ENCODE measurements around the gene KCNQ2.
A peak's percentile ranks its signal among the peaks of the same experiment; 100 is the strongest.

The KCNQ2 gene

GRCh38 chr20:63471981-63472831 is at the start of gene KCNQ2:
Gene KCNQ2, minus strand, starts transcription at chr20:63472655. Its CDS starts 192 bp downstream, at chr20:63472463.
- DNase-seq: no peak

- DNase-seq: no peak
Observed at GRCh38 chr20:63521602-63522001, 49.1 kb upstream of the KCNQ2 start.

GRCh38 chr20:63520934-63521601 is 48.6 kb upstream of the KCNQ2 start:
- no peak for DNase-seq

DNA sequence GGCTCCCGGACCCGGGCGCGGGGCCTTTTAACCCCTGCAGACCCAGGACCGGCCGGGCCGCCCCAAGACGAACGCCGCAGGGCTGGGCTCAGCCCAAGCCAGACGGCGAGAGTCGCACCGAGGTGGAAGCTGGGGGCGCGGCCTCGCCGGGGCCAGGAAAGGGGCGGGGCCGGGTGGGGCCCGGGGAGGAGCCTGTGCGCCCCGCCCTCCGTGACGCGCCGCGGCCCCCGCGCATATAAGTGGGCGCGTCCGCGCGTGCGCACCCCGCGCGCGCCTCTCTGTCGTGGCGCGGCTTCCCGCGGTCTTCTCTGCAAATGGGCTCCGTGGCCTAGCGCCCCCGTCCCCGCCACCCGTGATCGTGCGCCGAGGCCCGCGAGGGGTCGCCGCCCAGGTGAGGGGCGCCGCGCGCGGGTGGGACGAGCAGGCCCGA is 48.1 kb upstream of the KCNQ2 start, which contains the start of gene PPDPF:
TSS of gene PPDPF (plus strand) at position 262 of the 430 bp plus-strand sequence. CDS start 544 bp downstream, outside the sequence.
- DNase-seq: peak; percentile 24

GRCh38 chr20:63519668-63520503 is 47.4 kb upstream of the KCNQ2 start:
- no peak for DNase-seq

DNA sequence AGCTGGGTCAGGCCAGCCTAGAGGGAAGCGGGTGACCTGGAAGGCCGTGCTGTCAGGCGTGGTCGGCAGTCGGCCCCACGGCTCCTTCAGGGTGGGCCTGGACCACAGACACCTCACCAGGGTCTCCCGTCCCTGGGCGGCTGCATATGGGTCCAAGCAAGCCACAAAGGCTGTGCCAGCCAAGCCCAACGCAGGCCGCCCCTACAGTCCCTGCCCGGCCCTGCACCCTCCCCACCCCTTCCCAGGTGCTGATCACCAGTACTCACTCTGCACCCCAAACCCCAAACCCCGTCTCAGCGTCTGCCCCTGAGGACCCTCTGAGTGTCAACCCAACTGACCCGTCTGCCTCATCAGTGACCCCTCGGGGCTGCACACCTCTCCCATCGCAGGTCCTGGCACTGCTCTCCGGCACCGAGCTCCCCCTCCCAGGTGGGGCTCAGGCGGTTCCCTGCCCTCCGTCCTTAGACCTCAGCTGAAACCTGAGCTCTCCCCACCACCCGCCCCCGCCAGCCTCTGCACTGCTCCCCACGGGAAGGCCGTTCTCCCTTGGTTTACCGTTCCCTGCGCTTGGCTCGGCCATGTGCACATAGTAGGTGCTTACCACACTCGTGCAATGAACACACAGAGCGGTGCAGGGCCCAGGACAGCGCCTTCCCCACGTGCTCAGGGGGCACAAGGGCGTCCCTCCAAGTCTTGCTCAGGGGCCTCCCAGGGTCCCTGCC is 46.7 kb upstream of the KCNQ2 start:
- no peak for DNase-seq

DNA sequence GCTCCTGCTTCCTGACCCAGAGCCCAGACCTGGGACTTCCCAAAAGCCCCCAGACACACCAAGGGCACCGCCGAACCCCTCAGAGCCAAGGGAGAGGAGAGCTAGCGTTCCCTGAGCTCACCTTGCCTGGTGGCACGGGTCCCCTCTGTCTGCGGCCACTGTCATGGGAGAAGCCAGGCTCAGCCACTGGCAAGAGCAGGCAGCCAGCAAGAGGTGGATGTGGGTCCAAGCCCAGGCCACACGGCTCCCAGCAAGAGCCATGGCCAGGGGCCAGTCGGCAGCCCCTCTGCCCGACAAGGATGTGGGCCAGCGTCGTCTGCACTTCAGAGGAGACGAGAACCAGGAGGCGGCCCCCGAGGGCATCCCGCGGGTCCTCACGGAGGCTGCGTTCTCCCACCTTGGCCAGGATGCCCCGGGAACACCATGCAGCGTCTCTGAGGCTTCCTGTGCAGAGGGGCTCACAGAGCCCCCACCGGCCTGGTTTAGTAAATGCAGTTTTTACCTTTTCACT is 46.0 kb upstream of the KCNQ2 start:
- no peak for DNase-seq

DNA sequence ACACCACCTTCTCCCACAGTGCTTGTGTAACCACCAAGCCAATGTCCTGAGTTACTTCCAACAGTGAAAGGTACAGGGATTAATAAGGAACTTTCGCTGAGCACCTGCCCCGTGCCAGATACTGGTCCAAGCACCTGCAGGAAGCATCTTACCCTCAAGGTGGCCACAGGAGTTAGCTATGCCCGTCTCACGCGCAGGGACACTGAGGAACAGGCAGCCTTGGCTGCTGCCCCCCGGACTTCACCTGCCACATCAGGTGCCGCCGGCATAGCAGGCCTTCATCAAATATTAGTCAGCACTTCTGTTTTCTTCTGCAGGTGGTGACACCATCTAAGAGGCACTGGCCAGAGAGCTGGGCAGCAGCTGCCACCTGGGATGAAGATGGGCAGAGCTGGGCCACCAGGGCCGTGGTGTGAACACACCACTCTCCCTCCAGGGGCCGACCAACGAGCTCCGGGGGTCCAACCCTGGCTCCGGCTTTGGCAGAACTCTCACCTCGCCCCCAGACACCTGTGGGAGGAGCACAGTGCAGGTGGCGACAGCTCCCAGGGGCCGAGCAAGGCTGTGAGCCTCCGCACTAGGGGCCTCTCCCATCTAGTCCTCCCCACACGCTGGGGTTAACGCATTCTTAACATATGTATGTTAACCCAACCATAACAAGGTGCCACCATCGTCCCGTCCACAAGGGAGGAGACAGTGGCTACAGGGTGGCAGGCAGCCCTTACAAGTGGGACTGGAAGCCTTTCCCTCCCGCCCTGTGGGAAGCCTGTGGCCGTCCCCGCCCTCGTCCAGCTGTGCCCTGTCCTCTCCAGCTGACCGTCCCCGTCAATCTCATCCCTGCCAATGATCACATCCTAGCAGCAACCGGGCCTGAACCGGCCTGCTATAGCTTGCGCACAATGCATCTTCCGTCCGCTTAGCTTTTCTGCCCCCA is 45.2 kb upstream of the KCNQ2 start:
- no peak for DNase-seq

GRCh38 chr20:63514520-63514919 is 42.1 kb upstream of the KCNQ2 start:
- DNase-seq: peak; percentile 86

DNA sequence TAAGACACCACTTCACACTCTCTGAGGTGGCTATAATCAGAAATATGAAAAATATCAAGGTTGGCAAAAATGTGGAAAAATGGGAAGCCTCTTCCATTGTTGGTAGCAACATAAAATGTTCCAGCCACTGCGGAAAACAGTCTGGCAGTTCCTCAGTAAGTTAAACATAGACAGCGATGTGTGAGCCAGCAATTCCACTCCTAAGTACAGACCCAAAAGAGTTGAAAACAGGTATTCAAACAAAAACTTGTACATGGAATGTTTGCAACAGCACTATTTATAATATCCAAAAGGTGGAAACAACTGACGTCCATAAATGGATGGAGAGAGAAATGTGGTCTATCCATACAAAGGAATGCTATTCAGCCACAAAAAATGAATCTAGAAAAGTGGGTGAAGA is 40.8 kb upstream of the KCNQ2 start:
- no peak for DNase-seq

DNA sequence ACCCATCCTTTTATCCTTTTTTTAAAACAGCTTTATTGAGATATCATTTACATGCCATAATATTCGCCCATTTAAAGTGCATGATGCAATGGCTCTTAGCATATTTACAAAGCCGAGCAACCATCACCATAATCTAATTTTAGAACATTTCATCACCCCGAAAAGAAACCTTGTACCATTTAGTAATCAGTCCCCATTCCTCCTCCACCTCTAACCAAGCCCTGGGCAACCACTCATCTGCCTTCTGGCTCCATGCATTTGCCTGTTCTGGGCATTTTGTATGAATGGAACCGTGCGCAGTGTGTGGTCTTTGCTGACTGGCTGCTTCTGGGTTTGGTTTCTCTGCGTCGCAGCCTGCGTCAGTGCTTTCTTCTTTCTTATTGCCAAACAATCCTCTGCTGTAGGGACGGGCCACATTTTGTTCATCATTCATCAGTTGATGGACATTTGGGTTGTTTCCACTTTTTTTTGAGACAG is 36.7 kb upstream of the KCNQ2 start:
- no peak for DNase-seq

DNA sequence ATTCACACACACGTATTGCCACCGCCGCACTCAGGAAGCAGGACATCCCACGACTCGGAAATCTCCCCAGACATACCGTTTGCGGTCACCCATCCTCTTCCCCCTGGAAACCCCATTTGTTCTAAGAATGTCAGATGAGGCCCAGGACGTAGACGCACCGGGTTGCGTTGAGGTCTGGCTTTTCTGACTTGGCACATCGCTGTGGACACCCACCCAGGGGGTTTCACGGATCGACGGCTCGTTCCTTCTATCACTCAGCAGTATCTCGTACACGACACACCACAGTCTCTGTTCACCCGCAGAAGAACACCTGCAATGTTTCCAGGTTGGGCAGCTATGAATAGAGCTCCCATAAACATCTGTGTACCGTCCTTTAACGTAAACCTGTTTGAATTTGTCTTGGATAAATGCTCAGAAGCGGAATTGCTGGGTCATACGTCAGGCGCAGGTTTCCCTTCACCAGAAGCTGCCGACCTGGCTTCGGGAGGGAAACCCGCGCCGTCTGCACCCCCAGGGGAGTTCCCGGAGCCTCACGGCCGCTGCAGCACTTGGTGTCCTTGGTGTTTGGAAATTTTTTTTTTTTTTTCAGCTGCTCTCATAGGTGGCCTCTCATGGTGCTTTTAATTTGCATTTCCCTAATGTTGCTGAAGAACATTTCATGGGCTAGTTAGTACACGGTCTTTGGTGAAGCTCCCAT is 35.8 kb upstream of the KCNQ2 start:
- peak; percentile 31 for DNase-seq

DNA sequence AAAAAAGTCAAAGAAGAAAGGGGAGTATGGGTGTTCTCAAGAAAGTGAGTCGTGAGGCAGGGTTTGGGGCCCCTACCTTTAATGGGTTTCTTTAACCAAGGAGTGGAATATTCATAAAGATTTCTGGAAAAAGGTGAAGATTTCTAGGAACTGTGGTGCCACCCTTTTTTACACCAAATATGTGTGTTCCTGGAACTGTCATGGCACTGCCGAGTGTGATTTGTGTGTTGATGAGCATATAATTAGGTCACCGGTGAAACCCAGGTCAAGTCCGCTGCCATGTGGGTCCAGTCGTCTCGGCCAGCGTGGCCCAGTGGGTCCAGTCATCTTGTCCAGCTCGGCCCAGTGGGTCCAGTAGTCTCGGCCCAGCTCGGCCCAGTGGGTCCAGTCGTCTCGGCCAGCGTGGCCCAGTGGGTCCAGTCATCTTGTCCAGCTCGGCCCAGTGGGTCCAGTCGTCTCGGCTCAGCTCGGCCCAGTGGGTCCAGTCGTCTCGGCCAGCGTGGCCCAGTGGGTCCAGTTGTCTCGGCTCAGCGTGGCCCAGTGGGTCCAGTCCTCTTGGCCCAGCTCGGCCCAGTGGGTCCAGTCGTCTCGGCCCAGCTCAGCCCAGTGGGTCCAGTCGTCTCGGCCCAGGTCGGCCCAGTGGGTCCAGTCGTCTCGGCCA is 34.8 kb upstream of the KCNQ2 start:
- no peak for DNase-seq

GRCh38 chr20:63505723-63506122 is 33.3 kb upstream of the KCNQ2 start:
- no peak for DNase-seq

- no peak for DNase-seq
Observed at GRCh38 chr20:63505281-63505680, 32.8 kb upstream of the KCNQ2 start.

DNA sequence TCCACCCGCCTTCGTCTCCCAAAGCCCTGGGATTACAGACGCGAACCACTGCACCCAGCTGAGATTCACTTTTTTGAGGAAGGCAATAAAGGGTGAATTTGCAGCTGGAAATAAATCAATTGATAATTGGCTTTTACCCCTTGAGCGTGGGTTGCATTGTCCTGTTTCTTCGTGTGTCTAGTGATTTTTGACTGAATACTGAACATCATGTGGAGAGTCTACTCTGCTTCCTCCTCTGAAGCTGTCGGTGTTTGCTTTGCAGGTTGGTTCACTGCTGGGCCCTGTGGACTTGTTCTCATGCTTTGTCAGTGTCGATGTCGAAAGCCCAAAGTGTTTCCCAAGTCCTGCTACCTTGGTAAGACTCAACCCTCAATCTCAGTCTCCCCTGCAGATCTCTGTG is 32.2 kb upstream of the KCNQ2 start:
- DNase-seq: no peak

- DNase-seq: no peak
Observed at GRCh38 chr20:63503524-63503923, 31.1 kb upstream of the KCNQ2 start.

- no peak for DNase-seq
Observed at GRCh38 chr20:63502671-63503172, 30.3 kb upstream of the KCNQ2 start.

All from GF-D8 (cell line).